HCT116 (cell line): ENCODE measurements around the gene TSPAN7. TPM values are rescaled to one million over a fixed set of nuclear protein-coding genes. Genes with fewer than 3 reads are reported as not detected.

ENCODE experiments used
- ATAC-seq: fragments of 200-7000 bp; cut with Tn5 transposase; 2 replicates; pipeline ENCODE4 v1.9.1; 2020; ENCODE audit warnings: mild to moderate bottlenecking, moderate library complexity
- BruUV-seq: library from RNA; stranded (reverse); fragments of 400-500 nt; replicated peaks from 2 replicates; lab custom pipeline; 2021; lab: Mats Ljungman, UMichigan
- CTCF ChIA-PET: fragments of 300-600 bp; sonication (Branson Sonifier 250); formaldehyde crosslinking; loops from one replicate; lab custom pipeline; 2021; ENCODE audit warnings: antibody characterized with exemption; lab: Charles Lee
- POLR2A ChIA-PET: fragments of 300-600, 350-600 bp; sonication (Branson Sonifier 250); formaldehyde crosslinking; loops from one replicate; lab custom pipeline; 2021; ENCODE audit warnings: antibody characterized with exemption; lab: Charles Lee
- RAD21 ChIA-PET, 2 experiments: fragments of 300-600 bp; sonication (Branson Sonifier 250); formaldehyde crosslinking; loops; one replicate each; lab custom pipeline; 2023; ENCODE audit warnings: low total read pairs in 2 of 2; ENCODE audit not compliant: uncharacterized antibody in 2 of 2, unreplicated experiment in 2 of 2, low non-redundant PET in 1 of 2; lab: Charles Lee
- DNase-seq: peaks from one replicate; pipeline ENCODE4 v3.0.0-alpha.2; 2010; ENCODE audit warnings: low read depth, low spot score
- H2AFZ ChIP-seq: fragments of 200-600 bp; shearing (Covaris generic), sonication (generic); 2 replicates; pipeline ENCODE4 v1.6.1; 2017; ENCODE audit warnings: low read depth, mixed run types, mixed read lengths, antibody characterized with exemption, low read length; ENCODE audit not compliant: poor library complexity, severe bottlenecking
- H3K27ac ChIP-seq: 2 replicates; pipeline ENCODE4 v1.5.1; 2012; ENCODE audit warnings: low read depth, low read length
- H3K27me3 ChIP-seq: fragments of 200-600 bp; sonication (generic); 2 replicates; pipeline ENCODE4 v1.6.1; 2016; ENCODE audit warnings: mixed run types, low read length, mixed read lengths; ENCODE audit not compliant: insufficient read depth
- H3K36me3 ChIP-seq, 2 experiments: fragments of 200-500 bp in 1 of 2; fragments of 200-600 bp in 1 of 2; sonication (Bioruptor generic) in 1 of 2; sonication (generic) in 1 of 2; 2 replicates each; pipeline versions ENCODE4 v1.5.1 to v1.6.1; 2014 to 2016; ENCODE audit warnings: low read length in 2 of 2, inconsistent platforms in 1 of 2, mixed read lengths in 1 of 2, mixed run types in 1 of 2; ENCODE audit not compliant: insufficient read depth in 2 of 2, control insufficient read depth in 1 of 2
- H3K4me1 ChIP-seq, 2 experiments: fragments of 200-600 bp in 1 of 2; sonication (generic) in 1 of 2; 2 replicates each; pipeline versions ENCODE4 v1.5.1 to v1.6.1; 2012 to 2017; ENCODE audit warnings: low read length in 2 of 2, inconsistent platforms in 1 of 2, mild to moderate bottlenecking in 1 of 2, mixed read lengths in 1 of 2, mixed run types in 1 of 2, moderate library complexity in 1 of 2; ENCODE audit not compliant: insufficient read depth in 2 of 2, control insufficient read depth in 1 of 2
- H3K4me2 ChIP-seq: fragments of 200-600 bp; sonication (generic); 2 replicates; pipeline ENCODE4 v1.6.1; 2017; ENCODE audit warnings: mixed run types, low read length, mixed read lengths
- H3K4me3 ChIP-seq, 2 experiments: fragments of 200-600 bp in 1 of 2; sonication (generic) in 1 of 2; replicated peaks in 1 of 2; 2 replicates each; pipeline ENCODE4 v1.5.1; 2011 to 2016; ENCODE audit warnings: low read length in 2 of 2, control low read depth in 1 of 2, low read depth in 1 of 2, mild to moderate bottlenecking in 1 of 2, mixed read lengths in 1 of 2, mixed run types in 1 of 2
- H3K79me2 ChIP-seq: fragments of 200-600 bp; sonication (generic); 2 replicates; pipeline ENCODE4 v1.6.1; 2017; ENCODE audit warnings: mild to moderate bottlenecking, mixed run types, low read length, moderate library complexity, mixed read lengths; ENCODE audit not compliant: insufficient read depth
- H3K9ac ChIP-seq: fragments of 200-600 bp; sonication (generic); 2 replicates; pipeline ENCODE4 v1.6.1; 2016; ENCODE audit warnings: low read length, mixed read lengths
- H3K9me2 ChIP-seq: fragments of 200-600 bp; sonication (generic), shearing (Covaris generic); 2 replicates; pipeline ENCODE4 v1.6.1; 2017; ENCODE audit warnings: mixed run types, mild to moderate bottlenecking, moderate library complexity; ENCODE audit not compliant: insufficient read depth
- H3K9me3 ChIP-seq, 2 experiments: fragments of 200-500 bp in 1 of 2; fragments of 200-600 bp in 1 of 2; sonication (Bioruptor generic) in 1 of 2; sonication (generic) in 1 of 2; 2 replicates each; pipeline ENCODE4 v1.6.1; 2014 to 2017; ENCODE audit warnings: low read length in 2 of 2, mixed read lengths in 2 of 2, inconsistent platforms in 1 of 2, low read depth in 1 of 2, mild to moderate bottlenecking in 1 of 2, mixed run types in 1 of 2, moderate library complexity in 1 of 2; ENCODE audit not compliant: control insufficient read depth in 1 of 2, insufficient read depth in 1 of 2
- H4K20me1 ChIP-seq: fragments of 200-600 bp; sonication (generic), shearing (Covaris generic); 2 replicates; pipeline ENCODE4 v1.6.1; 2017; ENCODE audit warnings: mixed run types, mild to moderate bottlenecking, moderate library complexity; ENCODE audit not compliant: insufficient read depth
- ATF3 ChIP-seq: IDR thresholded peaks from 2 replicates; pipeline ENCODE4 v1.6.1; 2012
- CBX3 ChIP-seq: IDR thresholded peaks from 2 replicates; pipeline ENCODE4 v1.6.1; 2012; ENCODE audit warnings: low read depth
- CEBPB ChIP-seq: IDR thresholded peaks from 2 replicates; pipeline ENCODE4 v1.6.1; 2012; ENCODE audit warnings: low read depth
- CTCF ChIP-seq, 3 experiments: fragments of 200-600 bp in 1 of 3; sonication (generic) in 1 of 3; IDR thresholded peaks in 2 of 3; conservative IDR thresholded peaks in 1 of 3; 2 replicates each; pipeline ENCODE4 v1.5.1; 2012 to 2017; ENCODE audit warnings: low read depth in 2 of 3, low read length in 2 of 3, antibody characterized with exemption in 1 of 3, borderline replicate concordance in 1 of 3, control low read depth in 1 of 3, mild to moderate bottlenecking in 1 of 3, mixed read lengths in 1 of 3, mixed run types in 1 of 3, moderate library complexity in 1 of 3; ENCODE audit not compliant: insufficient read depth in 1 of 3
- ELF1 ChIP-seq: IDR thresholded peaks from 2 replicates; pipeline ENCODE4 v1.6.1; 2012; ENCODE audit warnings: low read depth, borderline replicate concordance
- EZH2phosphoT487 ChIP-seq: fragments of 200-600 bp; IDR thresholded peaks from 2 replicates; pipeline ENCODE4 v1.6.1; 2018; ENCODE audit warnings: antibody characterized with exemption, borderline replicate concordance
- FOSL1 ChIP-seq: IDR thresholded peaks from 2 replicates; pipeline ENCODE4 v1.6.1; 2012; ENCODE audit warnings: low read depth
- MAX ChIP-seq: IDR thresholded peaks from 2 replicates; pipeline ENCODE4 v1.6.1; 2012
- POLR2A ChIP-seq: IDR thresholded peaks from 2 replicates; pipeline ENCODE4 v1.7.0; 2011; ENCODE audit warnings: borderline replicate concordance; ENCODE audit not compliant: insufficient read depth, insufficient read length; ENCODE audit errors: extremely low read depth
- POLR2AphosphoS5 ChIP-seq: IDR thresholded peaks from 2 replicates; pipeline ENCODE4 v1.6.1; 2011; ENCODE audit warnings: mild to moderate bottlenecking, low read depth, low read length, moderate library complexity
- REST ChIP-seq: IDR thresholded peaks from 2 replicates; pipeline ENCODE4 v1.6.1; 2012; ENCODE audit warnings: low read depth
- SIN3A ChIP-seq: IDR thresholded peaks from 2 replicates; pipeline ENCODE4 v1.6.1; 2012; ENCODE audit warnings: low read depth
- SP1 ChIP-seq: IDR thresholded peaks from 2 replicates; pipeline ENCODE4 v1.6.1; 2012; ENCODE audit warnings: low read depth
- SRF ChIP-seq: IDR thresholded peaks from 2 replicates; pipeline ENCODE4 v1.6.1; 2012; ENCODE audit warnings: low read depth
- TCF7L2 ChIP-seq: IDR thresholded peaks from 2 replicates; pipeline ENCODE4 v1.7.0; 2011; ENCODE audit warnings: borderline replicate concordance, inconsistent platforms; ENCODE audit not compliant: insufficient read depth, insufficient read length; ENCODE audit errors: extremely low read depth
- YY1 ChIP-seq: IDR thresholded peaks from 2 replicates; pipeline ENCODE4 v1.6.1; 2011; ENCODE audit warnings: low read length, low read depth, moderate library complexity, mild to moderate bottlenecking; ENCODE audit not compliant: insufficient replicate concordance; ENCODE audit errors: extremely low read depth
- ZFX ChIP-seq: fragments of 450-650 bp; IDR thresholded peaks from 2 replicates; pipeline ENCODE4 v1.6.1; 2017
- intact Hi-C: fragments of 100-400 bp; cut with micrococcal nuclease; formaldehyde crosslinking; loops from 2 replicates; pipeline ENCODE4 v1.10.0; 2022
- total RNA-seq: library from RNA; stranded (reverse); gene quantifications from one replicate; pipeline ENCODE4 v1.2.1, GENCODE V29; 2021; ENCODE audit not compliant: unreplicated experiment

Gene TSPAN7
- total RNA-seq, 1 experiment from 2014 or later: 2.9 TPM

GRCh38 chrX:38661561-38661960, 100.2 kb downstream of the TSPAN7 start:
- BruUV-seq: no TSS peak
- CTCF ChIA-PET: no interaction called here

More at GRCh38 chrX:38661561-38661960, 100.2 kb downstream of the TSPAN7 start:
- RAD21 ChIA-PET: no interaction called here
- H3K4me3 ChIP-seq: no peak overlapping the region
- intact Hi-C loops: loop anchor here (5.0 kb wide), 1 partner anchor 491 kb away; no protein-coding TSS in a partner anchor
- POLR2A ChIA-PET: no interaction called here
- no peaks in the 10 kb centered on the region for H3K36me3 ChIP-seq
- H2AFZ ChIP-seq: no peak overlapping the region
- no peaks in the 10 kb centered on the region for H3K9me2 ChIP-seq
- no peaks in the 10 kb centered on the region for H3K27me3 ChIP-seq
- DNase-seq: no peak
- H3K4me2 ChIP-seq: no peak overlapping the region
- H3K9me3 ChIP-seq: no peaks in the 10 kb centered on the region
- no peak for ATAC-seq
- H3K27ac ChIP-seq: no peak overlapping the region
- no peaks in the 10 kb centered on the region for H3K79me2 ChIP-seq
- no peaks in the 10 kb centered on the region for H4K20me1 ChIP-seq
- H3K4me1 ChIP-seq: no peaks in the 10 kb centered on the region
- no peak for TF ChIP-seq POLR2AphosphoS5
- TF ChIP-seq SP1: no peak
- no peak for TF ChIP-seq REST
- no peak for TF ChIP-seq ELF1
- no peak for TF ChIP-seq TCF7L2
- TF ChIP-seq CTCF (IDR thresholded peaks at IDR 0.05 in 2 of 3, conservative IDR thresholded peaks at IDR 0.05 in 1 of 3; ENCODE audit: borderline replicate concordance in 1 of 3, insufficient read depth in 1 of 3, low read depth in 2 of 3, low read length in 2 of 3): no peak
- no peak for TF ChIP-seq ZFX
- TF ChIP-seq FOSL1: no peak
- TF ChIP-seq ATF3: no peak
- no peak for TF ChIP-seq MAX
- TF ChIP-seq YY1: no peak
- TF ChIP-seq EZH2phosphoT487: no peak
- TF ChIP-seq SRF: no peak
- TF ChIP-seq SIN3A: no peak
- no peak for TF ChIP-seq CEBPB
- TF ChIP-seq CBX3: no peak
- TF ChIP-seq POLR2A: no peak
- no peak overlapping the region for H3K9ac ChIP-seq
